ENCODE results near the gene GLYATL3.

The GLYATL3 gene

GRCh38 chr6:49523901-49524300 is 24.2 kb downstream of the GLYATL3 start:
- no peak for TF ChIP-seq ZNF274 (IDR thresholded peaks at IDR 0.05; ENCODE audit: low read depth, low read length)
- H3K4me3 ChIP-seq (ENCODE audit: low read length): no peak overlapping the region

DNA sequence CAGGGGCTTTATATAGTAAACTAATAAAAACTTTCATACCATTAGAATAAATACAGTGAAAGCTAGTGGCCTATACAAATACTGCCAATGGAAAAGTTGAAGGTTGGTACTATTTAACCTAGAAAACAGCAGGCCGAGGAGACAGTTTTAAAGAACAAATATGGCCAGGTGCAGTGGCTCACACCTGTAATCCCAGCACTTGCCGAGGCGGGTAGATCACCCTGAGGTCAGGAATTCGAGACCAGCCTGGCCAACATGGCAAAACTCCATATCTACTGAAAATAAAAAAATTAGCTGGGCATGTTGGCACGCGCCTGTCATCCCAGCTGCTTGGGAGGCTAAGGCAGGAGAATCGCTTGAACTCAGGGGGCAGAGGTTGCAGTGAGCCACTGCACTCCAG is 24.8 kb downstream of the GLYATL3 start:
- H3K4me3 ChIP-seq (ENCODE audit: low read length): no peak overlapping the region
- no peak for TF ChIP-seq ZNF274 (IDR thresholded peaks at IDR 0.05; ENCODE audit: low read depth, low read length)

DNA sequence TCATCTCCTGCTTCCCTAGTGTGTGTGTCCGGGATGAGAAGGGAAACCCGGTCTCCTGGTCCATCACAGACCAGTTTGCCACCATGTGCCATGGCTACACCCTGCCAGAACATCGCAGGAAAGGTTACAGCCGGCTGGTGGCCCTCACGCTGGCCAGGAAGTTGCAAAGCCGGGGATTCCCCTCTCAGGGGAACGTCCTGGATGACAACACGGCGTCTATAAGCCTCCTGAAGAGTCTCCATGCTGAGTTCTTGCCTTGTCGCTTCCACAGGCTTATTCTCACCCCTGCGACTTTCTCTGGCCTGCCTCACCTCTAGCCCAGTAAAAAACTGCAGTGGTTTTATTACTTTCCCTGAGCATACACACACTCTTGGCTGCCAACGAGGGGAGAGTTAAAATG is 26.9 kb downstream of the GLYATL3 start:
- no peak for TF ChIP-seq ZNF274 (IDR thresholded peaks at IDR 0.05; ENCODE audit: low read depth, low read length)
- H3K4me3 ChIP-seq (ENCODE audit: low read length): no peak overlapping the region

- no peak overlapping the region for H3K4me3 ChIP-seq (ENCODE audit: low read length)
- no peak for TF ChIP-seq ZNF274 (IDR thresholded peaks at IDR 0.05; ENCODE audit: low read depth, low read length)
Measured at GRCh38 chr6:49527320-49527719, 27.6 kb downstream of the GLYATL3 start.

GRCh38 chr6:49528571-49528970 is 28.8 kb downstream of the GLYATL3 start:
- no peak overlapping the region for H3K4me3 ChIP-seq (ENCODE audit: low read length)
- no peak for TF ChIP-seq ZNF274 (IDR thresholded peaks at IDR 0.05; ENCODE audit: low read depth, low read length)

GRCh38 chr6:49530141-49530776 is 30.5 kb downstream of the GLYATL3 start:
- TF ChIP-seq ZNF274 (IDR thresholded peaks at IDR 0.05; ENCODE audit: low read depth, low read length): no peak
- H3K4me3 ChIP-seq (ENCODE audit: low read length): no peak overlapping the region

DNA sequence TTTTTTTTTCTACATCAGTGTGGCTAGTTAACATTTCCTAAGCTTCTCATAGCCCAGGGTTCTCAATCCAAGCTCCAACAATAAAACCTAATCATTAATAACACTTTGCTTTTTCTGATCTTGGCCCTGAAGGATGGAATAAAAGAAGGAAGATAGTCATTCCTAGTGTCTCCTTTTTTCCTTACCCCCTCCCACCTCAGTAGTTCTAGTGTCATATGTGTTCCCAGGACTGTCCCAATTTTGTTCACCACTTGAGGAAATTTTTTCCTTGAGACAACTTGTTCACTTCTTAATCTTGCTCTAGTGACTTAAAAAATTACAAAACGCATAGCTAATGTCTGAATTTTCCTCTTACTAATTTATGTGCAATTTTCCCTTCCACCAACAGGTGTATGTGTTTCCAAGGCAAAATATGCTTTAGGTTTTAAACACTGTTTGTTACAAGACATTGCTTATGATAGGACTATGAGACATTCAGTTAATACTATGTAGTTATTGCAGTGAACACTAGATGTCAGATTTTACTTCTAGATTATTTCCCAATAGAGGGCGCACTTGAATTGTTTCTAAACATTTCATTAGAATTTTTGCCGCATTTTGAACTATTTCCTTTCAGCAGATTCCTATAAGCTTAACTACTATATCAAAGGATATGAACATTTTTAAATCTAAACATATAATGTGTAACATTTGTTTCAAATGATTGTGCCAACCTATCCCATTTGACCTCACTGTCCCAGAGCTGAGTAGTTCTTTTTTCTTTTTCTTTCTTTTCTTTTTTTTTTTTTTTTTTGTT is 32.2 kb downstream of the GLYATL3 start:
- H3K4me3 ChIP-seq (ENCODE audit: low read length): peak overlapping the region; percentile 40
- TF ChIP-seq ZNF274 (IDR thresholded peaks at IDR 0.05; ENCODE audit: low read depth, low read length): no peak

- no peak for TF ChIP-seq ZNF274 (IDR thresholded peaks at IDR 0.05; ENCODE audit: low read depth, low read length)
- H3K4me3 ChIP-seq (ENCODE audit: low read length): no peak overlapping the region
Measured at GRCh38 chr6:49535795-49536194, 36.1 kb downstream of the GLYATL3 start.

DNA sequence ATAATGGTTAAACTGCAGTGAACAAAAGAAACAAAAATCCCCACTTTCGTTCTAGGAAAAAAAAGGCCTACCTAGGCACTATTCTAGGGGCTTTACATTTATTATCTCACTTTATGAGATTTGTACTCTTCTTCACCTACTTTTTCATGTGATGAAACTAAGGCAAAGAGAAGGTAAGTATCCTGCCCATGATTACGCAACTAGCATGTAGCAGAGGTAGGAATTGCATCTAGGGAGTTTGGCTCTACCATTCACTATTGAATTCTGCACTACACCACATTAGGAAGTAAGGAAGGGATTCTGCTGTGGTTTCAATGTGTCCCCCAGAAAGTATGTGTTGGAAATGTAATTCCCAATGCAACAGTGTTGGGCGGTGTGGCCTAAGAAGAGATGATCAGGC is 39.4 kb downstream of the GLYATL3 start:
- H3K4me3 ChIP-seq (ENCODE audit: low read length): no peak overlapping the region
- no peak for TF ChIP-seq ZNF274 (IDR thresholded peaks at IDR 0.05; ENCODE audit: low read depth, low read length)

GRCh38 chr6:49540614-49541013 is 40.9 kb downstream of the GLYATL3 start:
- no peak overlapping the region for H3K4me3 ChIP-seq (ENCODE audit: low read length)
- no peak for TF ChIP-seq ZNF274 (IDR thresholded peaks at IDR 0.05; ENCODE audit: low read depth, low read length)

- no peak for TF ChIP-seq ZNF274 (IDR thresholded peaks at IDR 0.05; ENCODE audit: low read depth, low read length)
- H3K4me3 ChIP-seq (ENCODE audit: low read length): no peak overlapping the region
Measured at GRCh38 chr6:49541210-49541724, 41.5 kb downstream of the GLYATL3 start.

GRCh38 chr6:49541936-49542335 is 42.2 kb downstream of the GLYATL3 start:
- no peak overlapping the region for H3K4me3 ChIP-seq (ENCODE audit: low read length)
- no peak for TF ChIP-seq ZNF274 (IDR thresholded peaks at IDR 0.05; ENCODE audit: low read depth, low read length)

DNA sequence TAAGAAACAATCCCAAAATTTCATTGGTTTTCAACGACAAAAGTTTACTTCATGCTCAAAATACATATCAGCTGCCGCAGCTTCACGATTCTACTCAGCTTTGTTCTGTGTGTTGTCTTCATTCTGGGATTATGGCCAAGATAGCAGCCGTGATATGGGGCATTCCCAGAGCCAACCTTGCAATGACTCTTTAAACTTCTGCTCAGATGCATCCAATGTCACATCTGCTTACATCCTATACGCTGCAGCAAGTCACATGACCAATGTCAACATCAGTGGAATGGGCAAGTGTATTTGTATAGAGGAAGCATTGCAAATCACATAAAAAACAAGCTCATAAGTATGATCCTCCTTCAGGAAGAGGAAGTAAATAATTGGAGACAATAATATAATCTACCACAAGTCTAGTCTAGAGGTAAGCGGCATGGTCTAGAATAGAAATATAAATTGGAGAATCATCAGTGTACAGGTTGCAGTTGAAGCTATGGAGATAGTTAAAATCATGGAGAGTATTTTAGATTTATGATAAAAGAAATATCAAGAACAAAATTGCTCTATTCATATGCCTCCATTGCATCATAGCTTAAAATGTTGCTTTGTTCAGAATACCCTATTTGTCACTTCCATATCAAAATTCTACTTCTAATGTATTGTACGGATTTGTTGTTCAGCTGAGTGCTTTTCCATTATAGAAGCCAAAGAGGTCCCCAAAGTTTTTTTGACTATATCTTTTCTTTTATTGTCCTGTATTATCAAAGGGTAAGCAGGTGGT is 43.5 kb downstream of the GLYATL3 start:
- no peak for TF ChIP-seq ZNF274 (IDR thresholded peaks at IDR 0.05; ENCODE audit: low read depth, low read length)
- H3K4me3 ChIP-seq (ENCODE audit: low read length): no peak overlapping the region

DNA sequence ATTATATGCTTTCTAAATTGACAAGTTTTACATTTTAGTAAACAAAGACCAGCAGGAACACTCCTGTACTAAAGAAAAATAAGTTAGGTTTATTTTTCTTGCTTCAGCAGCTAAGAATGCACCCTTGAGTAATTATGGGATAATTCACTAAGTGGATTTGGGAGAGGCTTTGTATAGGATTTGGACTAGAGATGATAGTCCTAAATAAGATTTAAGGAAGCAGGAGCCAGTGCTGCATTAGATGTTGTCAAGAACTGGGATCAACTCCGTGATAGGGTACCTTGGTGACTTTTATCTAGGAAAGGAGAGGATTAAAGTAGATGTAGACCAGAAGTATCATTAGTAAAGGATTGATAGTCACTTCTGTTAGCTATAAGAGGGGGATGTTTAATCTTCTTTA is 46.6 kb downstream of the GLYATL3 start:
- H3K4me3 ChIP-seq (ENCODE audit: low read length): no peak overlapping the region
- TF ChIP-seq ZNF274 (IDR thresholded peaks at IDR 0.05; ENCODE audit: low read depth, low read length): no peak

Data from GM08714 (cell line).